Inflammatory macrophage (primary cell): ENCODE results near the gene PPARD.
A peak's percentile ranks its signal among the peaks of the same experiment; 100 is the strongest.
"Not testable (repeated sequence)": the region's sequence is repeated elsewhere in the genome, so short reads cannot be mapped to it uniquely, and the experiment has no call there.

Experiments used
- DNase-seq, 2 donors: peaks; one replicate each; pipeline ENCODE4 v3.0.0-alpha.2; 2020 to 2022

PPARD gene

GRCh38 chr6:35312076-35312800, 30.1 kb upstream of the PPARD start:
- DNase-seq, result no peak

- peak; percentile 4 to 20 for DNase-seq
These were observed 29.6 kb upstream of the PPARD start for GRCh38 chr6:35312807-35313206.

GRCh38 chr6:35317483-35318195, 24.7 kb upstream of the PPARD start:
- no peak for DNase-seq

- no peak for DNase-seq
These were observed 23.9 kb upstream of the PPARD start for GRCh38 chr6:35318196-35319171.

- no peak for DNase-seq
These were observed 22.9 kb upstream of the PPARD start for GRCh38 chr6:35319346-35320030.

- no peak for DNase-seq
These were observed 22.3 kb upstream of the PPARD start for GRCh38 chr6:35320031-35320410.

GRCh38 chr6:35321091-35321490, 21.3 kb upstream of the PPARD start:
- DNase-seq, result no peak

GRCh38 chr6:35327349-35328027, 14.9 kb upstream of the PPARD start:
- peak; percentile 63 to 73 for DNase-seq

GRCh38 chr6:35328108-35328723, 14.1 kb upstream of the PPARD start:
- no peak for DNase-seq

- DNase-seq, result not testable (repeated sequence)
These were observed 13.4 kb upstream of the PPARD start for GRCh38 chr6:35328965-35329364.

GRCh38 chr6:35330541-35331119, 11.7 kb upstream of the PPARD start:
- no peak for DNase-seq

- DNase-seq, result not testable (repeated sequence)
These were observed 10.1 kb upstream of the PPARD start for GRCh38 chr6:35332074-35332887.

- DNase-seq, result no peak
These were observed 801 bp upstream of the PPARD start for GRCh38 chr6:35341557-35341956.

- peak; percentile 72 to 76 for DNase-seq
These were observed 905 bp downstream of the PPARD start for GRCh38 chr6:35343092-35343834.

GRCh38 chr6:35343835-35344550, 1.6 kb downstream of the PPARD start:
- no peak for DNase-seq

GRCh38 chr6:35351422-35351821, 9.1 kb downstream of the PPARD start:
- no peak for DNase-seq

GRCh38 chr6:35352735-35353134, 10.4 kb downstream of the PPARD start:
- DNase-seq, result no peak

- DNase-seq, result no peak
These were observed 12.2 kb downstream of the PPARD start for GRCh38 chr6:35354361-35355135.
